HG03520 (cell line): ENCODE results near the gene ADAMTS15.

Experiments used
- ATAC-seq: cut with Tn5 transposase; IDR thresholded peaks from one replicate; pipeline ENCODE4 v1.9.1; 2021; ENCODE audit warnings: mild to moderate bottlenecking, moderate library complexity; ENCODE audit not compliant: unreplicated experiment

The ADAMTS15 gene

DNA sequence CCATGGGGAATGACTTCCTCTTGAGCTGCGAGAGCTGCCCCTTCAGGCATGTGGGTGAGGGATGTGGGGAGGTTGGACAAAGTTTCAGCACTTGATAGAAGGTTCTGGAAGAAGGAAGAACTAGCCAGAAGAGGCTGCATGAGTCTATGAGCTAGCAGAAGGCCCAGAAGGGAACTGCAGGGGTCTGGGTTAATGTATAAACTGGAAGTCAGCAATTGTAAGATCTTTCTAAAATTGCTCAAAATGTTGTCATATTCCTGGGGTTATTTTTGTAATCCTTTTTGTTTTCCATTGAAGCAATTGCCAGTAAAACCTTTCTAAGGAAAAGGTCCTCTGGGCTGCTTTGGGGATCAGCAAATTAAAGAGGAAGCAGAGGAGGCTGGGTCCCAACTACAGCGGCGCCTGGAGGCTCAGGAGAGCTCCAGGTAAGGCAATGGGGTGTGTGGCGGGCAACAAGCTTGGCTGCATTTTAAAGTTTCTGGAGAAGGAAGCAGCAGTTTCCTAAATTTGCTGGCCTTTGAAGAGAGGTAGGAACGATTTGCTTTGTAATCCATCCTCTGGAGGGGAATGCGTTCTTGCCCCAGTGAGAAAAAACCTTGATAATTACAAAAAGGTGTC lies 29.2 kb downstream of the ADAMTS15 start:
- no peak for ATAC-seq

DNA sequence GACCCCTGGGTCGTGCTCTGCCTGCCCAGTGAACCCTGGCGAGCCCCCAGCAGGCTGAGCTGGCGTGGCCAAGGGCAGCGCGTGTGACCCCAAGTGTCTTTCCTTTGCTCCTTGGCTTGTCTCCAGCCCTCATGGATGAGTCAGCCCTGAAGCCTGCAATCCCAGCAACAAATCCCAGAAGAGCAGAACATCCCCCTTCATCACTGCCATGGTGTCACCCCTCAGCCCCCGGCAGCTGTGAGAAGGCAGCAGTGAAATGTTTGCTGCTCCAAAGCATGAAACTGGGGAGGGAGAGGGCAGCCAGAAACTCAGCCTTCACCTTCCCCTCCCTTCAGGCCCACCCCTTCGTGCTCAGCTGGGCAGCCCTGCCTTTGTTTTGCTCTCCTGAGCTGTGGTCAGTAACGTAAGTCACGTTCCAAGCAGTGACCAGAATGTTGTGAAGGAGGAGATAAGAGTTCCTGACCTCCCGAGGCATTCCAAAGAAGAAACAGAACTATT lies 29.8 kb downstream of the ADAMTS15 start:
- ATAC-seq = no peak

DNA sequence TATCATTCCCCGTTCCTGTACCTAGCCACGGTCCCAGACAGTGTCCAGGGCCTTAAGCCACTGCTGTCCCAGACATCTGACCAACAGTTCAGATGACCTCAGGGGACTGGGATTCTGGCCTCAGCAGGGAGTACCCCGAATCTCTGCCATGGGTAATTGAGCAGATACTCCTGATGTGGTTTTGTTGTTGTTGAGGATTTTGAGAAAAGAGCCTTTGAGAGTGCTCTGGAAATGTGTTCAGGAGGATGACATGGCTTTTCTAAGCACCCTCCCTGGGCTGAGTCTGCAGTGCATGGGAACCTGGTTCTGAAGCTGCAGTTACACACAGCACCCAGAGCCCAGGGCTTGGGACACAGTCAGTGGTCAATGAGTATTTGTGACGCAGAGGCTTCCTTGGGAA lies 30.4 kb downstream of the ADAMTS15 start:
- ATAC-seq = no peak

DNA sequence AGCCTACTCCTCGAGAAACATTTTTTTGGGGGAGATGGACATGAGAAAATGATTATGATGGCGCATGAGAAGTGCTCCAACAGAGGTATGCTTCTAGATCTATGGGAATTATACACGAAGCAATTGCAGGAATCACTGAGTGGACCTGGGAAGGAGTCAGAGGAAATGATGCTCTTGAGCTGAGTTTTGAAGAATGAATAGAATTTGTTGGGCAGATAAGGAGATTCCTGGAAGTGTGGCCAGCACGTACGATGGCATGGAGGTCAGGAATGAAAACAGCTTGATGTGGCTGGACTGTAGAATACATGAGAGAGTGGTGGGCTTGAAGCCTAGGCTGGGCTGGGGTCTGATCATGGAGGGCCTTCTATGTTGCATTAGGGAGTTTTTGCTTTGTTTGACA lies 31.7 kb downstream of the ADAMTS15 start:
- no peak for ATAC-seq

DNA sequence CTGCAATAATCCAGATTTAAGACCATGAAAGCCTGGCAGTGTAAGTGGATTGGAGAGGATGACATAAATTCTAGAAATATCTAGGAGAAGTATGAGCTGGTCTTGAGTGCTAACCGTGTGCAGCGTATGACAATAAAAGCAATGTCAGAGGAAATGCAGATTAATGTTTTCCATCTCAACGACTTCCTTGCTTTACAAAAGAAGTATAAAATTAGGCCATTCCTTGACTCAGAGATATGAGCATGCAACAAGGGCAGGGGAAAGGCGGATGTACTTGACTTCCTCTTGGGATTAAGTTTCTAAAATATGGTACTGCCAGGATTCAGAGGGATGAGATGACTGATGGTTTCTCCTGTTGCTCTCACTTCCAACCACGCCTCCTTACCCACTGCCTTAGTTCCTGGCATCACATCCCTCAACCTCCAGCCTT lies 32.3 kb downstream of the ADAMTS15 start:
- no peak for ATAC-seq

DNA sequence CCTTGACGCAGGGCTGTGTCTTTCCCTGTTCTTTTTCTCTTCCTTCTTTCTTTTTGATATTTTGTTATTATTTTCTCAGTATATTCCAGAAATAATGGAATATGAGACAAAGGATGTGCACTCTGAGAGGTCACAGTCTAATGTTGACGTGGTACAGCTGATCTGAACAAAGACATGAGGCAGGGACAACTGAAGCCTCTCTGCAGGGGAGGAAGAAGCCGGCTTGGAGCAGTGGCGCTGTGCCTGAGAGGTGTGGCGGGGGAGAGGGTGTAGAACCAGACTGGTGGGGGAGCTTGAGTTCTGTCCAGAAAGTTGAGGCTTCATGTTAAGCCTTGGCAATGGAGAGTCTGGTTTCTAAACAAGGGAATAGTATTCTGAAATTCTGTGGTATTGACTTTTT lies 34.7 kb downstream of the ADAMTS15 start:
- no peak for ATAC-seq

DNA sequence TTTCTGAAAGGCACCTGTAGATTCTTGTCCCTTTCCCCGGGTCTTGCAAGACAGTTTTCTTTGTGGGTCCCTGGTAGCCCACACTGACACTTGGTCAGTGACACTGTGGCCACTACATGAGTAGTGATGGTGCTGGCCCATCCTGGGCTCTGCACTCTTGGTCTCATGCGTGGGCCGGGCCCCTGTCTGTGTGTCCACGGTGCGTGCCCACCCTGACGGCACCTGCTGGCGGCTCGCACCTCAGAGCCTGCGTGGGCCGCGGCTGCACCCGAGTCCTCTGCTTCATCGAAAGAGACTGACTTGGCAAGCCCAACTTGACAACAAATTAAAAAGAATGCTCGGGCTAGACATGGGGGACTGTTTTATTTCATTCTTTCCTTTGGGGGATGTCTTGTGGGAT lies 37.5 kb downstream of the ADAMTS15 start:
- no peak for ATAC-seq

DNA sequence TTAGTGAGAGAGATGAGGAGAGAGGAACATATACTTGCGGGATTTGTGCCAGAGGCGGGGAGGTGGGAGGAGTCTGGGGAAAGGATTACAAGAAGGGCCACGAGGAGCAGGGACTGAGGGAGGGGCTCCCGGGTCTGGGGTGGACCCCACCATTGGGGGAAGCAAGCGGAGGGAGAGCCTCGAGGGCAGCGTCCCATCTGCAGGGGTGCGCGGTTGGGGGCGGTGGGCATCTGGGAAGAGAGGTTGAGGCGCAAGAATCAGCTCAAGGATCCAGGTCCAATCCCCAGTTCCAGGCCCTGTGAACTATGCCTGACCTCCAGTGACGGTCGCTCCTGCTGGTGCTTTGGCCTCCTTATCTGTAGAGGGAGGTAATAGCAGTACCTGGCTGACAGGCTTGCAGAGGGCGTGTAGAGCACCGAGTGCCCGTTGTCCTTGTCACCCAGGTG lies 38.0 kb downstream of the ADAMTS15 start:
- no peak for ATAC-seq

DNA sequence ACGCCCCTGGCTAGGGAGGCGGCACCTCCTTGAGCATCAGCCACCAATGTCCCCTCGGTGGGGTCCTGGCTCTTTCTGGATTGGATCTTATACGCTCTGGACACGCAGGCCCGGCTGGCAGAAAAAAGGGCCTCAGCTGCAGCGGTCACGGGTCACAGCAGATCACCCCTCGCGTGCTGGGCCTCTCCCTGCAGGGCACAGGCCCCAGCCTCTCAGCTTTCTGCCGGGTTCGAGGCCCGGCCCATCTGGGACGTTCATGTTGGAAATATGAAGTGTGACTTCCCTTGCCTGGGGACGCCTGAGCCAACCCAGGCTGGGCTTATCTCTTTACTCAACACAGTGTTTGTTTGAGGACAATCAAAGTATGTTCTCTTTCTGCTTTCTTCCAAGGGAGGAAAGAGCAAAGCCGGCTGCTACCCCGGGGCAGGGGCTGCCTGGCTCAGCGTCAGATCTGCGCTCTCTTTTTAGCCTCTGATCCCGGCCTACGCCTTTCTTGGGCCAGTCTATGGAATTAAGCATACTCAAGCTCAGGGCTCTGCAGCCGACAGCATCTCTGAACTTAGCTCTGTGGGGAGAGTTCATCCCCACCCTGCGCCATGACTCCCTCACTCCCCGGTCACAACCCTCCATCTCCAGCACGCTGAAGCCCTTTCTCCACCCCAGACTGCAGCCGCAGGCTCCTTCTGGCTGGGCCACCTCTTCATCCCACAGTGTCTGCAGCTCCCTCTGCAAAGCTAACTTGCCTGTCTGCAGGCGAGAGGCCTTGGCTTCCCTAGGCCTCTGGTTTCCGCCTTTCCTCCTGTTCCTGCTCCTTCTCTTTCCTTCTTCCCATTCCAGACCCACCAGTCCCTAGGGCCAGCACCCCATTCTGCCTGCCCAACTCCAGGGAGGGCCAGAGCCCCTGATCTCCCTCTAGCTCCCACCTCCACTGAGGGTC lies 38.8 kb downstream of the ADAMTS15 start:
- no peak for ATAC-seq

DNA sequence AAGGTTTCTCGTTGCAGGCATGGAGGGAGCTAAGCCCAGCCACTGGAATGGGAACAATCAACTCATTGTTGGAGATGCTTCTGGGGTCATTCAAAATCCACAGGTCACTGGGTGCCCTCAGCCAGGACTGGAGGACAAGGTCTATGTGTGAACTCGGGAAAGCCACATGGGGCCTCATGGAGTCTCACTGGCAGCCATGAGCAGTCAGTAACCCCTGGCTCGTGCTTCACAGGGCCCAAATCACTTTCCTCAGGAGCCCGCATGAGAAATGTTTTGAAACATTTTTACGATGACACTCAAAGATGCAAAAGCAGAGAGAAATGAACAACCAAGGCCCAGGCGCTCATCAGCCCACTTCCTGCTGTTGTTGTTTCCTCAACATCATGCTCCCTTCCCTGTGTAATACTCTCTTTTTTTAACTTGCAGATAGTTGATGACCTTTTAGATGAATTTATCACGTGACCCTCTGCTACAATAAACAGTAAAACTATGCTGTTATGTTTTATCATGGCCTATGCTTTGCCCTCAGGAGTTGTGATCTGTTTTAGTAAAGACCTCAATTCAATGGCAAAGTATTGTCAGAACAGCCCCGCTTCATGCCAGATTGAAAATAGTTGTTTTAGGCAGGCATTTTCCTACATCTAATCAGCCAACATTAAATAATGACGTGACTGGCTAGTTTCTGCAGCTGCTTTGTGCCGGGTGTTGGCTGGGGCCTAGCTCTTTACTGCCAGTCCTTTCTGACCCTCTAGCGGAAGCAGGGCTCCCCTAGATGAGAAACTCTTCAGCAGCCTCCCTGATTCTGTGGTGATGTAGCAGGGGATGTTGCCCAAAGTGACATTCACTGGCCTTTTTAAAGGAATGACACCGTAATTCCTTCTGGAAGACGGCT lies 39.7 kb downstream of the ADAMTS15 start:
- ATAC-seq = no peak

DNA sequence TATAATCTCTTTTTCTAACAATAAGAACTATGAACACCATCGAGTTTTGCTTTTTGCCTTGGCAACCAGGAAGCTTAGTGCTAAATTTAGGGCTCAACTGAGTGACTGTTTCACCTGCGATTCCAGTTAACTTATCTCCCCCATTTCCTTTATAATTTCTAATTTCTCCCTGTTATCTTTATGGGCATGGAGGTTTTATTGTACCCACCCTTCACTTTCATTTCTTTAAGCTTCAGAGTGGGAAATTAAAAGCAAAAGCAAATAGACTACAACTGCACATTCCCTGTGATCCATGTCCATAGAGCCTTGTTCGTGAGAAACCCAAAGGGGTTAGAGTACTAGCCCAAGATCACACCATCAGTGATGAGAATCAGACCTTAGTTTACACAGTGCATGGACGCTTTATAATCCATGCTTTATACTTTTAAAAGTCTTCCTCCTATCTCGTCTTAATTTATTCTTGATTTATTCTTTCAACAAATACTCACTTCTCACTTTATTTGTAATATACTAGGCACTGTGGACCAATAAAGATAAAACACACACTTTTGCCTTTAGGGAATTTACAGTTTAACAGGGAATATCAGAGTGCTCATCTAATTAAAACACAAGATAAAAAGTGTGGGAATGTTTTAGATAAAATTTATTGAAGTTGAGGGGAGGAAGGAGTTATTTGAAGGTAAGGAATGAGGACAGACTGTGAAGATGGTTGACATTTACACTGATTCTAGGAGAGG lies 40.6 kb downstream of the ADAMTS15 start:
- no peak for ATAC-seq

DNA sequence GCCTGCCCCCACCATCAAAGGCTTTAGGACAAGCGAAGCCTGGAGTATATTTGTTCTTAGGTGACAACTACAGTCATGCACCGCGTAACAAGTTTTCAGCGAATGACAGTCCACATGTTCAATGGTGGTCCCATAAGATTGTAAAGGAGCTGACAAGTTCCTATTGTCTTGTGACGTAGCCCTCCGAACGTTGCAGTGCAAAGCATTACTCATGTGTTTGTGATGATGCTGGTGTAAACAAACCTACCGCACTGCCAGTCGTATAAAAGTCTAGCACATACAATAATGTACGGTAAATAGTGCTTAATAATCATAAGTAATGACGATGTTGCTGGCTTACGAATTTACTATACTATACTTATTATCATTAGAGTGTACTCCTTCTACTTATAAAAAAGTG lies 41.3 kb downstream of the ADAMTS15 start:
- no peak for ATAC-seq

DNA sequence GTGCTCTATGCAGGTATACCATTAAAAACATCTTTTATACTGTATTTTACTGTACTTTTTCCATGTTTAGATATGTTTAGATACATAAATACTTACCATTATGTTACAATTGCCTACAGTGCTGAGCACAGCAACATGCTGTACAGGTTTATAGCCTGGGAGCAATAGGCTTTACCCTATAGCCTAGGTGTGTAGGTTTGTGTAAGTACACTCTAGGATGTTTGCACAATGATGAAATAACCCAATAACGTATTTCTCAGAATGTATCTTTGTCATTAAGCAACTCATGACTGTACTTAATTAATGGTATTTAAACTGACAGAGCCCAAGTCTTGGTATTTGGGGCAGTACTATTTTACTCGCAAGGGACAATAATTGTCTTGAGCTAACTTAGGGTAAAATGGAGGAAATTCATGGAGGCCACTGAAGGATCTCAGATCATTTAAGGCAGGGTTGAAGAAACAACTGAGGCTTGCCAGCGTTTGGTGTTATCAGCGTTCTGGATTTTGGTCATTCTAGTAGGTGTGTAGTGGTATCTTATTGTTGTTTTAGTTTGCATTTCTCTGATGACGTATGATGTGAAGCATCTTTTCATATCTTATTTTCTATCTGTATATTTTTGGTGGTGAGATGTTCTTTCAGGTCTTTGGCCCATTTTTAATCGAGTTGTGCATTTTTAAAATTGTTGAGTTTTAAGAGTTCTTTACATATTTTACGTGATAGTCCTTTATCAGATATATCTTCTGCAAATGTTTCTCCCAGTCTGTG lies 42.4 kb downstream of the ADAMTS15 start:
- ATAC-seq = no peak

DNA sequence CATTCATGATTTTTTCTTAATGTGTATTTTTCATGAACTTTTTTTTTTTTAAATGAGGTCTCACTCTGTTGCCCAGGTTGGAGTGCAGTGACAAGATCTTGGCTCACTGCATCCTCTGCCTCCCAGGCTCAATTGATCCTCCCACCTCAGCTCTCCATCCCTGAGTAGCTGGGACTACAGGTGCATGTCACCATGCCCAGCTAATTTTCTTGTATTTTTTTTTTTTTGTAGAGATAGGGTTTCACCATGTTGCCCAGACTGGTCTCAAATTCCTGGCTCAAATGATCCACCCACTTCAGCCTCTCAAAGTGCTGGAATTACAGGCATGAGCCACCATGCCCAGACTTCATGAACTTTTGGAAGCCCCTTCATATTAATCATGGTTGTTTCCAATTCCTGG lies 49.7 kb downstream of the ADAMTS15 start:
- no peak for ATAC-seq

DNA sequence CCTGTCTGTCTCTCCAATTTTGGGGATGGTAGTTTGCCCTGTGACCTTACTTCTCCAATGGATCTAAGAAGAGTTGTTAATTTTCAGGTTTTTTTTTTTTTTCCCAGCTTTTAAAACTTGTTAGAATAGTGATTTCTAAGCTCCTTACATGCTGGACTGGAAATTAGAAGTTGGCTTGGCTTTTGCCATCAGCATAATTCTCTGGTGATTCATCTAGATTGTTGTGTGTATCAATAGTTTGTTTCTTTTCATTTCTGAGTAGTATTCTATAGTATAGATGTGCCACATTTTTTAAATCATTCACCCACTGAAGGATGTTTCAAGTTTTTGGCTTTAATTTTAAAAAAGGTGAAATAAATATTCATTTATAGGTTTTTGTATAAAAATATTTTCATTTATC lies 51.4 kb downstream of the ADAMTS15 start:
- no peak for ATAC-seq

DNA sequence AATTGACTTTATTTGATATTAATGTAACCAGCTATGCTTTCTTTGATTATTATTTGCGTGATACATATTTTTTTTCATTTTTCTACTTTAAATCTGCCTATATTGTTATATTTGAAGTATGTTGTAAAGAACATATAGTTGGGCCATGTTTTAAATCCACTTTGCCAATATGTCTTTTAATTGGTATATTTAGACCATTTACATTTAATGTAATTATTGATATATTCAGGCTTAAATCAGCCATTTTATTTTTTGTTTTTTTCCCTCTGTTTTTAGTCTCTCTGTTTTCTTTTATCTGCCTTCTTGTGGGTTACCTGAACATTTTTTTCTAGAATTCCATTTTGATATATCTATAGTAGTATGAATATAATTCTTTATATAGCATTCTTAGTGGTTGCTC lies 55.9 kb downstream of the ADAMTS15 start:
- ATAC-seq = no peak

DNA sequence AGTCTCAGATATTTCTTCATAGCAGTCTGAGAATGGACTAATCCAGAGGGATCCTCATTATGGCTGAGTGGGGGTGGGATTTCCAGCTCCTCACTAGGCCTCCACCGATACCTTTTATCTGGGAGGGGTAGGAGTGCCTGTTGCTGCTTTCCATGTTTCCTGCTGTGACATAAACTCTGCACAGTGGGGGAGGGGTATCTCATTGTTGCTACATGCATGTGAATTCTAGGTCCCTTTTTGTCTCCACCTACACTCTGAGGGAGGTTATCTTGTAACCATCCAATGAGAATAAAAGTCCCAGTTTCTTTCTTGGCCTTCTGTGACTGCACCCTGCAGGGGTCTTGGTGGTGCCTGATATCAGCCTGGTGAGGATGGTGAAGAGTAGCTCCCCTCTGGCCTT lies 60.5 kb downstream of the ADAMTS15 start:
- ATAC-seq = no peak

DNA sequence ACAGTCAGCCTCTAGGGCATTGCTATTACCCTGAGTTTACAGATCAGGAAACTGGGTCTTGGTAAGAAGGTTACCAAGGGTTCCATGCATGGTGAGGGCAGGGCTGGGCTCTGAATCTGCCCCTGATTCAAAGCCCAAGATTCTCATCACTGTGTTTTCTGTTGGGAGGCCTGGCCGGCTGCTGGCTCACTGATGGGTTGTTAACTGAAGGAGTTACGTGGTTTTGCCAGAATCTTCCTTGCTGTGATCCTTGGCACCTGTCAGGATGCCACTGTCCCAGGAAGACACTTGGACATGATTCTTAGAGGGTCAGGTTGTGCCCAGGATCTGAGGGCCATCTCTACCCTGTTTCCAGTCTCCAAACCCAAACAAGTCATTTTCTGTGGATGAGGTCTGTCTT lies 61.5 kb downstream of the ADAMTS15 start:
- ATAC-seq = no peak

DNA sequence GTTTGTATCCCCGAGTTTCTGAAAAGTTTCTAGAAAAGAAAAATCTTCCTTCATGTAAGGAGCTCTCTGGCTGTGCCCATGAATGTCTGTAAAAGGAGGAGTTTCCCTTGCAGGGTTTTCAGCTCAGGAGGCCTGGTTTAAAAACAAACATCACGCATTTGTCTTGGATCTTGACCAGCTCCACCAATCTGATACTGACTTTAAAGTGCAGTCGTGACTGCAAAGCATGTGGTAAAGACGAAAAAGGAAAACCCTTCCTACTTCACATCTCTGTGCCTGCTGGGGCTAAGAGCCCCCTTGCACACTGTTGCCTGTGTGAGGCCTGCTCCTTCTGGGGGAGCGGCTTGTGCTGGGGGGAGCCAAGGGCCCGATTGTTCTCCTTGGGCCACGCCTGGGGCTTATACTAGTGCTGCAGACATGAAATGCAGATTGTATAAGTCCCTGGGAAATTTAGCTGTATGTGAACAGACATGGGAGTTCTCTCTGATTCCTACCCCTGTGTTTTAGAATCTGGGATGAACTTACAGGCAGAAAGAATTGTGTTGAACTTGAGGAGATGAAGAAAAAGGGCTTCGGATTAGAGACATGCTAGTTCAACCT lies 62.1 kb downstream of the ADAMTS15 start:
- no peak for ATAC-seq
